Mucosa of gallbladder (tissue), 1 donor: ENCODE measurements around the gene LRCH2. TPM values are rescaled to one million over a fixed set of nuclear protein-coding genes. Genes with fewer than 3 reads are reported as not detected.

Experiments
- DNase-seq: peaks from one replicate; pipeline ENCODE4 v3.0.0-alpha.2; 2020; ENCODE audit warnings: low spot score
- total RNA-seq: library from RNA; stranded (reverse); gene quantifications from one replicate; pipeline ENCODE4 v1.2.1, GENCODE V29; 2021
- donor health status: DM: no; HTN: no; CAD: no.

The LRCH2 gene
- total RNA-seq, 1 donor from 2014 or later: 3.9 TPM

DNA sequence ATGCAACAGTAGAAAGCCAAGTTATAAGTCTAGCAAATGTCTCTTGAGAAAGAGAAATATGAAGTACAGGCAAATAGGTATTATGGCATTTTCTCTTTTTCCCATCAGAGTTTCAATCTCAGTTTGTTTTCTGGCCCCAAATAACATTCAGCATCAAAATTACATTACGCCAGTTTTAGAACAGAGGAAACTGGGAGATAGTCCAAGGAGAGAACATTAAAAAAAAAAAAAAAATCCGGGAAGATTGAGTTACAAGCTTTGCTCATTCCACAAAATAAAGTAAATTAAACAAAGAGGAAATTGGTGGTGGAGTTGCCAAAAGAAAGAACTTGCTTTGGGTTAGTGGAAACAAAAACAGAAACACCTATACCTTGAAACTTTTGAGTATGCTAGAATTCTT lies 166.1 kb downstream of the LRCH2 start:
- no peak for DNase-seq

GRCh38 chrX:115065304-115065703 lies 168.6 kb downstream of the LRCH2 start:
- no peak for DNase-seq

Other genes starting within 250 kb of the LRCH2 start
- 0.32 TPM for gene IL13RA2, start 216.5 kb downstream of the LRCH2 start, total RNA-seq
- not detected for gene RBMXL3, start 44.7 kb downstream of the LRCH2 start, total RNA-seq
- gene LUZP4, start 55.6 kb upstream of the LRCH2 start, total RNA-seq: not detected